HL-60 (cell line): ENCODE results near the gene TBC1D17.

ENCODE experiments used
- GABPA ChIP-seq: IDR thresholded peaks from 2 replicates; pipeline ENCODE4 v1.6.1; 2012; ENCODE audit warnings: low read depth
- SPI1 ChIP-seq: IDR thresholded peaks from 2 replicates; pipeline ENCODE4 v1.6.1; 2012; ENCODE audit warnings: low read depth, mild to moderate bottlenecking, borderline replicate concordance
- TF ChIP-seq, protein P1 (sequence below): IDR thresholded peaks from one replicate; pipeline ENCODE4 v1.5.1; 2011; ENCODE audit warnings: low read length, control low read depth, inconsistent platforms; ENCODE audit not compliant: insufficient read depth
- TF ChIP-seq, protein P2 (sequence below): IDR thresholded peaks from 2 replicates; pipeline ENCODE4 v1.6.1; 2012; ENCODE audit warnings: low read depth; ENCODE audit not compliant: insufficient replicate concordance

DNA sequence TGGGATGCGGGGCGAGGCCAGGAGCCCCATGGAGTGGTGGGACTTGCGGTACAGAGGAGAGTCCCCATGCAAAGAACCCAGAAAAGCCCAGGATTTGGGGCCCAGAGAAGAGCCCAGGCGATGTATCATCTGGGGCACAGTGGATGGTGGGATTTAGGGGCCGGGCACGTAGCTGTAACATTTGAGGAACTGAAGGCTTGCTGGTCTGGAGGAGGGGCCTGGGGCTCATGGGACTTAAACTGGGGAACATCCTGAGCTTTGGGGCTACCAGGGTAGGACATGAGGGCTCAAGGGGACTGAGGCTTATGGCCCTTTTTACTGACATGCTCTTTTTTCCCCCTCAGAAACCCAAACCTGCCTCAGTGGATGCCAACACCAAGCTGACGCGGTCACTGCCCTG, 45.9 kb upstream of the TBC1D17 start:
- TF ChIP-seq, protein P1, sequence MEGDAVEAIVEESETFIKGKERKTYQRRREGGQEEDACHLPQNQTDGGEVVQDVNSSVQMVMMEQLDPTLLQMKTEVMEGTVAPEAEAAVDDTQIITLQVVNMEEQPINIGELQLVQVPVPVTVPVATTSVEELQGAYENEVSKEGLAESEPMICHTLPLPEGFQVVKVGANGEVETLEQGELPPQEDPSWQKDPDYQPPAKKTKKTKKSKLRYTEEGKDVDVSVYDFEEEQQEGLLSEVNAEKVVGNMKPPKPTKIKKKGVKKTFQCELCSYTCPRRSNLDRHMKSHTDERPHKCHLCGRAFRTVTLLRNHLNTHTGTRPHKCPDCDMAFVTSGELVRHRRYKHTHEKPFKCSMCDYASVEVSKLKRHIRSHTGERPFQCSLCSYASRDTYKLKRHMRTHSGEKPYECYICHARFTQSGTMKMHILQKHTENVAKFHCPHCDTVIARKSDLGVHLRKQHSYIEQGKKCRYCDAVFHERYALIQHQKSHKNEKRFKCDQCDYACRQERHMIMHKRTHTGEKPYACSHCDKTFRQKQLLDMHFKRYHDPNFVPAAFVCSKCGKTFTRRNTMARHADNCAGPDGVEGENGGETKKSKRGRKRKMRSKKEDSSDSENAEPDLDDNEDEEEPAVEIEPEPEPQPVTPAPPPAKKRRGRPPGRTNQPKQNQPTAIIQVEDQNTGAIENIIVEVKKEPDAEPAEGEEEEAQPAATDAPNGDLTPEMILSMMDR, result no peak
- TF ChIP-seq, protein P2, sequence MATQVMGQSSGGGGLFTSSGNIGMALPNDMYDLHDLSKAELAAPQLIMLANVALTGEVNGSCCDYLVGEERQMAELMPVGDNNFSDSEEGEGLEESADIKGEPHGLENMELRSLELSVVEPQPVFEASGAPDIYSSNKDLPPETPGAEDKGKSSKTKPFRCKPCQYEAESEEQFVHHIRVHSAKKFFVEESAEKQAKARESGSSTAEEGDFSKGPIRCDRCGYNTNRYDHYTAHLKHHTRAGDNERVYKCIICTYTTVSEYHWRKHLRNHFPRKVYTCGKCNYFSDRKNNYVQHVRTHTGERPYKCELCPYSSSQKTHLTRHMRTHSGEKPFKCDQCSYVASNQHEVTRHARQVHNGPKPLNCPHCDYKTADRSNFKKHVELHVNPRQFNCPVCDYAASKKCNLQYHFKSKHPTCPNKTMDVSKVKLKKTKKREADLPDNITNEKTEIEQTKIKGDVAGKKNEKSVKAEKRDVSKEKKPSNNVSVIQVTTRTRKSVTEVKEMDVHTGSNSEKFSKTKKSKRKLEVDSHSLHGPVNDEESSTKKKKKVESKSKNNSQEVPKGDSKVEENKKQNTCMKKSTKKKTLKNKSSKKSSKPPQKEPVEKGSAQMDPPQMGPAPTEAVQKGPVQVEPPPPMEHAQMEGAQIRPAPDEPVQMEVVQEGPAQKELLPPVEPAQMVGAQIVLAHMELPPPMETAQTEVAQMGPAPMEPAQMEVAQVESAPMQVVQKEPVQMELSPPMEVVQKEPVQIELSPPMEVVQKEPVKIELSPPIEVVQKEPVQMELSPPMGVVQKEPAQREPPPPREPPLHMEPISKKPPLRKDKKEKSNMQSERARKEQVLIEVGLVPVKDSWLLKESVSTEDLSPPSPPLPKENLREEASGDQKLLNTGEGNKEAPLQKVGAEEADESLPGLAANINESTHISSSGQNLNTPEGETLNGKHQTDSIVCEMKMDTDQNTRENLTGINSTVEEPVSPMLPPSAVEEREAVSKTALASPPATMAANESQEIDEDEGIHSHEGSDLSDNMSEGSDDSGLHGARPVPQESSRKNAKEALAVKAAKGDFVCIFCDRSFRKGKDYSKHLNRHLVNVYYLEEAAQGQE, result no peak
- no peak for TF ChIP-seq GABPA
- peak; percentile 72; the same call in 1 of the 2 replicates for TF ChIP-seq SPI1
